Trophoblast cell (in vitro differentiated cells and primary cell): ENCODE data around the gene PRKCE.

Experiments used
- DNase-seq, 2 donors: peaks; one replicate each; pipeline ENCODE4 v3.0.0-alpha.2; 2016
- H2AFZ ChIP-seq: 2 replicates; pipeline ENCODE4 v1.6.1; 2013; ENCODE audit warnings: low read length, moderate library complexity, mild to moderate bottlenecking; ENCODE audit not compliant: insufficient read depth, poor library complexity
- H2AK5ac ChIP-seq: 2 replicates; pipeline ENCODE4 v1.6.1; 2013; ENCODE audit warnings: mild to moderate bottlenecking, low read length
- H2BK120ac ChIP-seq: 2 replicates; pipeline ENCODE4 v1.6.1; 2013; ENCODE audit warnings: low read length, mild to moderate bottlenecking, moderate library complexity; ENCODE audit not compliant: insufficient read depth, poor library complexity
- H2BK12ac ChIP-seq: 2 replicates; pipeline ENCODE4 v1.6.1; 2013; ENCODE audit warnings: mild to moderate bottlenecking, low read length, moderate library complexity
- H2BK5ac ChIP-seq: 2 replicates; pipeline ENCODE4 v1.6.1; 2013; ENCODE audit warnings: low read length, low read depth, moderate library complexity, mild to moderate bottlenecking; ENCODE audit not compliant: poor library complexity
- H3K14ac ChIP-seq: 2 replicates; pipeline ENCODE4 v1.6.1; 2013; ENCODE audit warnings: mild to moderate bottlenecking, low read length
- H3K18ac ChIP-seq: 2 replicates; pipeline ENCODE4 v1.6.1; 2013; ENCODE audit warnings: mild to moderate bottlenecking, low read length
- H3K23ac ChIP-seq: 2 replicates; pipeline ENCODE4 v1.6.1; 2013; ENCODE audit warnings: low read length
- H3K27ac ChIP-seq: 2 replicates; pipeline ENCODE4 v1.5.1; 2013; ENCODE audit warnings: low read depth, mild to moderate bottlenecking, inconsistent platforms, low read length, moderate library complexity
- H3K27me3 ChIP-seq: 2 replicates; pipeline ENCODE4 v1.6.1; 2013; ENCODE audit warnings: inconsistent platforms, mild to moderate bottlenecking, low read length, moderate library complexity; ENCODE audit not compliant: insufficient read depth
- H3K36me3 ChIP-seq, 2 experiments: 1 replicate in 1 of 2; 2 replicates in 1 of 2; pipeline ENCODE4 v1.6.1; 2013; ENCODE audit warnings: low read length in 2 of 2, mild to moderate bottlenecking in 2 of 2, moderate library complexity in 1 of 2; ENCODE audit not compliant: insufficient read depth in 2 of 2, control insufficient read depth in 1 of 2
- H3K4ac ChIP-seq: 2 replicates; pipeline ENCODE4 v1.6.1; 2013; ENCODE audit warnings: low read depth, mild to moderate bottlenecking, low read length, moderate library complexity
- H3K4me1 ChIP-seq, 2 experiments: 1 replicate in 1 of 2; 2 replicates in 1 of 2; pipeline ENCODE4 v1.6.1; 2013; ENCODE audit warnings: low read length in 2 of 2, mild to moderate bottlenecking in 2 of 2, moderate library complexity in 1 of 2; ENCODE audit not compliant: insufficient read depth in 2 of 2, control insufficient read depth in 1 of 2
- H3K4me2 ChIP-seq: 2 replicates; pipeline ENCODE4 v1.6.1; 2013; ENCODE audit warnings: inconsistent platforms, mild to moderate bottlenecking, low read length, moderate library complexity
- H3K4me3 ChIP-seq: 2 replicates; pipeline ENCODE4 v1.5.1; 2013; ENCODE audit warnings: mild to moderate bottlenecking, low read depth, low read length, inconsistent platforms
- H3K79me1 ChIP-seq: one replicate; pipeline ENCODE4 v1.6.1; 2013; ENCODE audit warnings: low read length
- H3K79me2 ChIP-seq: 2 replicates; pipeline ENCODE4 v1.6.1; 2013; ENCODE audit warnings: low read length, mild to moderate bottlenecking; ENCODE audit not compliant: control insufficient read depth, insufficient read depth, poor library complexity
- H3K9ac ChIP-seq: 2 replicates; pipeline ENCODE4 v1.6.1; 2013; ENCODE audit warnings: mild to moderate bottlenecking, low read length
- H3K9me3 ChIP-seq: 2 replicates; pipeline ENCODE4 v1.6.1; 2013; ENCODE audit warnings: low read depth, mild to moderate bottlenecking, control low read depth, inconsistent platforms, low read length; ENCODE audit not compliant: insufficient read depth
- H4K12ac ChIP-seq: 2 replicates; pipeline ENCODE4 v1.6.1; 2013; ENCODE audit warnings: low read depth, mild to moderate bottlenecking, low read length, moderate library complexity
- H4K8ac ChIP-seq: 2 replicates; pipeline ENCODE4 v1.6.1; 2013; ENCODE audit warnings: low read depth, mild to moderate bottlenecking, low read length, moderate library complexity
- H4K91ac ChIP-seq: one replicate; pipeline ENCODE4 v1.6.1; 2013; ENCODE audit warnings: low read depth, mild to moderate bottlenecking, low read length, moderate library complexity
- WGBS: extraction: QIAGEN DNeasy Blood & Tissue Kit; methylation state at CpG from one replicate; pipeline ENCODE4 v1.1.7; 2013; ENCODE audit warnings: missing lambda C conversion rate; ENCODE audit not compliant: insufficient read length, insufficient coverage; ENCODE audit errors: extremely low coverage; 5-methylcytosine and 5-hydroxymethylcytosine counted together

The PRKCE gene

DNA sequence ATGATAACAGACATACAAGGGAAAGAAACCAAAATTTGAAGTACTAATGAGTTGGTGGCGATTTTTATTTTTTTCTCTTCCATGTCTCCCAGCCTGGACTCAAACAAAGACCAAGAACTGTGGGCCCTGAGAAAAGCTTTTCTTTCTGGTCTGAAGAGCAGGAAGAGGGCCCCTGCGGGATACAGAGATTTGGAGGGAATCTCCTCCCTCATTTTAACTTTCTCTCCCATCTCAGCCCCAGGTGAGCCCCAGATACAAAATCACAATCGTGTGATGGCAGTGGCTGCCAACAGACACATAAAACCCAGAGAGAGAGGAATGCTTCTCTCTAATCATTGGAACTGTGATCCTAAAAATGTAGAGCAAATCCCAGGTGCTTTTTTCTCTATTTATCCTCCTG is 19.5 kb upstream of the PRKCE start:
- no peaks in the 10 kb centered on the region for H3K9me3 ChIP-seq
- no peak overlapping the region for H3K23ac ChIP-seq
- H3K18ac ChIP-seq: no peak overlapping the region
- H2AFZ ChIP-seq: no peak overlapping the region
- H2BK120ac ChIP-seq: no peak overlapping the region
- H2BK5ac ChIP-seq: no peak overlapping the region
- no peak overlapping the region for H4K12ac ChIP-seq
- no peaks in the 10 kb centered on the region for H3K4me1 ChIP-seq
- DNase-seq: no peak
- no peaks in the 10 kb centered on the region for H3K36me3 ChIP-seq
- no peak overlapping the region for H3K4me2 ChIP-seq
- H3K4me3 ChIP-seq: no peak overlapping the region
- no peak overlapping the region for H3K27ac ChIP-seq
- no peak overlapping the region for H3K9ac ChIP-seq
- H2BK12ac ChIP-seq: no peak overlapping the region
- H4K8ac ChIP-seq: no peak overlapping the region
- H3K79me1 ChIP-seq: no peaks in the 10 kb centered on the region
- no peaks in the 10 kb centered on the region for H3K79me2 ChIP-seq
- no peak overlapping the region for H3K14ac ChIP-seq
- H3K4ac ChIP-seq: no peak overlapping the region
- no CpG with 5 or more reads among the region's 3 CpGs for WGBS
- no peak overlapping the region for H2AK5ac ChIP-seq
- no peak overlapping the region for H4K91ac ChIP-seq
- H3K27me3 ChIP-seq: no peaks in the 10 kb centered on the region

DNA sequence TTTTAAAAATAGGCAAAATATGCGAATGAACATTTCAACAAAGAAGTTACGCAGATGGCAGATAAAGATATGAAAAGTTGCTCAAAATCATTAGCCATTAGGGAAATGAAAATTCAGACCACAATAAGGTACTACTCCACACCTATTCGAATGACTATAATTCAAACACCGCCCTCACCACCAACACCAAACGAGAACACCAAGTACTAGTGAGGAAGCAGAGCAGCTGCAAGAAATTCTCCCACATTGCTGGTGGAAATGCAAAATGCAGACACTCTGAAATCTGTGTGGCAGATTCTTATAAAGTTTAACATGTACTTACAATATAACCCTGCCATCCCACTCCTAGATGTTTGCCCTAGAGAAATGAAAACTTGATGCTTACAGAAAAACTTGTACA is 17.3 kb upstream of the PRKCE start:
- no peak overlapping the region for H3K4me3 ChIP-seq
- H3K79me2 ChIP-seq: no peaks in the 10 kb centered on the region
- no peak overlapping the region for H3K9ac ChIP-seq
- no peak overlapping the region for H2BK12ac ChIP-seq
- H2BK120ac ChIP-seq: no peak overlapping the region
- no peak for DNase-seq
- WGBS: no CpG with 5 or more reads among the region's 5 CpGs
- H3K18ac ChIP-seq: no peak overlapping the region
- H2BK5ac ChIP-seq: no peak overlapping the region
- H2AFZ ChIP-seq: no peak overlapping the region
- no peak overlapping the region for H4K91ac ChIP-seq
- no peak overlapping the region for H4K12ac ChIP-seq
- H3K27me3 ChIP-seq: no peaks in the 10 kb centered on the region
- no peak overlapping the region for H3K23ac ChIP-seq
- H2AK5ac ChIP-seq: no peak overlapping the region
- H3K36me3 ChIP-seq: no peaks in the 10 kb centered on the region
- H3K79me1 ChIP-seq: no peaks in the 10 kb centered on the region
- H3K4me2 ChIP-seq: no peak overlapping the region
- H3K14ac ChIP-seq: no peak overlapping the region
- no peaks in the 10 kb centered on the region for H3K9me3 ChIP-seq
- no peak overlapping the region for H4K8ac ChIP-seq
- H3K4ac ChIP-seq: no peak overlapping the region
- no peak overlapping the region for H3K27ac ChIP-seq
- H3K4me1 ChIP-seq: no peaks in the 10 kb centered on the region

DNA sequence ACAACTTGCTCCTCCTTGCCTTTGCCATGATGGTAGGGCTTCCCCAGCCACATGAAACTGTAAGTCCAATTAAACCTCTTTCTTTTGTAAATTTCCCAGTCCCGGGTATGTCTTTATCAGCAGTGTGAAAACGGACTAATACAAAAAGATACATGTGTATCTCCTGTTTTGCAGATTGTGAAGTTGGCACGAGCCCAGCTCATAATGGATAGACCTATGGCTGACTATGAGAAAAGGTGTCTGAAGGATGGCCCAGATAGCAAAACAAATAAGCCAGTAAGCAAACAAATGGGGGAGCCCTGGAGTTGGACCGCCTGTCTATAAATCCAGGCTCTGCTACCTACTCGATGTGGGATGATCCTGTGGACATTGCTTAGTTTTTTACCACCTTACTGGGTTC is 15.5 kb upstream of the PRKCE start:
- no peak overlapping the region for H4K8ac ChIP-seq
- H3K4me2 ChIP-seq: no peak overlapping the region
- H4K91ac ChIP-seq: no peak overlapping the region
- no peak overlapping the region for H3K4ac ChIP-seq
- H3K4me1 ChIP-seq: no peaks in the 10 kb centered on the region
- no CpG with 5 or more reads among the region's 5 CpGs for WGBS
- no peak overlapping the region for H4K12ac ChIP-seq
- H3K14ac ChIP-seq: no peak overlapping the region
- H3K79me1 ChIP-seq: no peaks in the 10 kb centered on the region
- no peak overlapping the region for H2AK5ac ChIP-seq
- no peak overlapping the region for H3K27ac ChIP-seq
- no peaks in the 10 kb centered on the region for H3K9me3 ChIP-seq
- H3K23ac ChIP-seq: no peak overlapping the region
- no peak overlapping the region for H3K18ac ChIP-seq
- no peak overlapping the region for H2BK12ac ChIP-seq
- no peaks in the 10 kb centered on the region for H3K36me3 ChIP-seq
- H2BK120ac ChIP-seq: no peak overlapping the region
- H3K27me3 ChIP-seq: no peaks in the 10 kb centered on the region
- H2AFZ ChIP-seq: no peak overlapping the region
- no peaks in the 10 kb centered on the region for H3K79me2 ChIP-seq
- H3K4me3 ChIP-seq: no peak overlapping the region
- H2BK5ac ChIP-seq: no peak overlapping the region
- DNase-seq: no peak
- no peak overlapping the region for H3K9ac ChIP-seq

DNA sequence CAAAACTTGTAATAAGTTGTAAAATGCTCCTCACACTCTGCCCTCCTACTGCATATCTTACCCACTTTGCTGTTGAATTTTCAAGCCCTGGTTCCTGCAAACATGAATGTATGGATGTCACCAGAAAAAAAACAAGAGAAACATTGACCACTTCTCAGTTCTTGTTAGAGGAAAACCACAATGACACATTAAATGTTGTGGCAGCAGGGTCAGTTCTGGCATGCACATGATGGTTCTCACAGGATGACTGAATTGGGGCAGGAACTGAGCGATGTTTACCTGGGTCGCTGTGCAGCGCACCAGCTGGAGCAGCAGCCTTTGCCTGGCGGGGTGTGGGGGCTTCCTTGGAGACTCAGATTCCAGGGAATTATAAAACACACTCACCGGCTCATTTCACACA is 14.0 kb upstream of the PRKCE start:
- no peak overlapping the region for H4K91ac ChIP-seq
- H3K36me3 ChIP-seq: no peaks in the 10 kb centered on the region
- no peak overlapping the region for H2BK12ac ChIP-seq
- H3K4me3 ChIP-seq: no peak overlapping the region
- no peaks in the 10 kb centered on the region for H3K79me1 ChIP-seq
- no peak overlapping the region for H4K12ac ChIP-seq
- H3K4ac ChIP-seq: no peak overlapping the region
- no peak overlapping the region for H2BK120ac ChIP-seq
- H2AFZ ChIP-seq: no peak overlapping the region
- H4K8ac ChIP-seq: no peak overlapping the region
- no peak overlapping the region for H2BK5ac ChIP-seq
- no peaks in the 10 kb centered on the region for H3K4me1 ChIP-seq
- H3K27ac ChIP-seq: no peak overlapping the region
- no peaks in the 10 kb centered on the region for H3K27me3 ChIP-seq
- H3K79me2 ChIP-seq: no peaks in the 10 kb centered on the region
- no peak overlapping the region for H3K4me2 ChIP-seq
- no peak for DNase-seq
- no peak overlapping the region for H3K9ac ChIP-seq
- H2AK5ac ChIP-seq: no peak overlapping the region
- no CpG with 5 or more reads among the region's 5 CpGs for WGBS
- no peak overlapping the region for H3K18ac ChIP-seq
- H3K9me3 ChIP-seq: no peaks in the 10 kb centered on the region
- H3K23ac ChIP-seq: no peak overlapping the region
- no peak overlapping the region for H3K14ac ChIP-seq
